Measurements from ENCODE around the gene CDK5RAP2. TPM values are rescaled to one million over a fixed set of nuclear protein-coding genes. Genes with fewer than 3 reads are reported as not detected.
A peak's percentile ranks its signal among the peaks of the same experiment; 100 is the strongest.

The CDK5RAP2 gene
- total and polyA plus RNA-seq, 10 of the 15 experiments (the other 5 are each of a cell fraction or from before 2014, with no cell fraction given), result 16.2 to 53.5 (median 34.5) TPM

DNA sequence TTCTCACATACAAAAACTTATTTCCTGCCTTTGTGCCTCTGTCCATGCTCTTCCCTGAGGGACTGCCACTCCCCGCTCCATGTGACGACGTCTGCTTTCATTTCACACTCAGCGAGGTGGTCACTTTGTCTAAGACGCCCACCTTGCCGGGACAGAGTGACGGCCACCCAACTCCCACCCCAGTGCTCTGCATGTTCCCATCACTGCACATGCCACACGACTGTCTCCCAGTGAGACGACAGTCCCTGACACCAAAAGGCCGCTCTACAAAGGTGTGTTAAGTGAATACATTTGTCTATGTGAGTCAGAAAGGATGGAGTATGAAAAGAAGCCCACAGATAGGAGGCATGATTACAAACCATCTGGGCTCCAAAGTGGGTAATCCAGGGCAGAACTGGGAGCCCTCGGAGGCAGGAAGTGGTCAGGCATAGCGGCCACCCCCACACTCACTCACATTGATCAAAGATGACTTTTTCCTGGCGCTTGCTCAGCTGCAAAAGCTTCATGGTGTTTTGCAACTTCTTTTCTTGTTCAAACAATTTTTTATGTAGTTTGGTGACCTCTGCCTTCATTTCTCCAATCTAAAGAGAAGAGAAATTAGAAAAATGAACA is 185.8 kb downstream of the CDK5RAP2 start:
- no peaks in the 10 kb centered on the region for H3K9me3 ChIP-seq (replicated peaks; ENCODE audit: control insufficient read depth, insufficient read depth, low read length)
- ATAC-seq (no peak), FAIRE-seq (no peak), DNase-seq (ENCODE audit: low read depth, low spot score) (no peak)
- 0 out of 2 replicates have a peak, but pooled peaks cover 2% of the 10 kb centered on the region for H4K20me1 ChIP-seq (ENCODE audit: control insufficient read depth, insufficient read depth)
- intact Hi-C loops (cut with micrococcal nuclease; ENCODE audit: unreplicated experiment), result no loop called here
- ChIA-PET CTCF (no interaction called here), RAD21 (ENCODE audit: unreplicated experiment) (no interaction called here), POLR2A (no interaction called here), SMC1A (ENCODE audit: uncharacterized antibody, unreplicated experiment) (no interaction called here)
- H3K36me3 ChIP-seq (ENCODE audit: control insufficient read depth in 2 of 2, insufficient read depth in 2 of 2, low read length in 1 of 2), result peaks cover 29 to 42% of the 10 kb centered on the region in 2 experiments
- no peaks in the 10 kb centered on the region for H3K4me1 ChIP-seq (ENCODE audit: control insufficient read depth, insufficient read depth, low read length)
- no peak overlapping the region for H3K4me3 ChIP-seq
- in situ Hi-C loops (cut with MboI), result no loop called here
- no peaks in the 10 kb centered on the region for H3K79me2 ChIP-seq (ENCODE audit: control insufficient read depth, insufficient read depth, low read length)
- H2AFZ ChIP-seq (ENCODE audit: control insufficient read depth, low read depth, low read length), result no peak overlapping the region
- TF ChIP-seq RUNX3 (IDR thresholded peaks at IDR 0.05; ENCODE audit: low read length), result 0 out of 2 replicates have a peak, but pooled peaks have one; percentile 13
- no peak for TF ChIP-seq SRF (IDR thresholded peaks at IDR 0.05; ENCODE audit: low read depth in 2 of 2, low read length in 2 of 2)
- no peaks in the 10 kb centered on the region for H3K27me3 ChIP-seq (replicated peaks in 1 of 2; ENCODE audit: control insufficient read depth in 2 of 2, insufficient read depth in 2 of 2, low read length in 1 of 2)
- no peak overlapping the region for H3K27ac ChIP-seq (ENCODE audit: control insufficient read depth, insufficient read depth)
- H3K9ac ChIP-seq (ENCODE audit: control insufficient read depth, insufficient read depth, low read length), result no peak overlapping the region
- no TSS peak for BruUV-seq (replicated peaks)
- no peak overlapping the region for H3K4me2 ChIP-seq (ENCODE audit: control insufficient read depth, insufficient read depth)
- 90% methylated on average over 13 of the region's 13 CpGs for whole genome bisulfite sequencing (ENCODE audit: insufficient coverage, insufficient replicate concordance, low lambda C conversion rate, missing lambda C conversion rate)

DNA sequence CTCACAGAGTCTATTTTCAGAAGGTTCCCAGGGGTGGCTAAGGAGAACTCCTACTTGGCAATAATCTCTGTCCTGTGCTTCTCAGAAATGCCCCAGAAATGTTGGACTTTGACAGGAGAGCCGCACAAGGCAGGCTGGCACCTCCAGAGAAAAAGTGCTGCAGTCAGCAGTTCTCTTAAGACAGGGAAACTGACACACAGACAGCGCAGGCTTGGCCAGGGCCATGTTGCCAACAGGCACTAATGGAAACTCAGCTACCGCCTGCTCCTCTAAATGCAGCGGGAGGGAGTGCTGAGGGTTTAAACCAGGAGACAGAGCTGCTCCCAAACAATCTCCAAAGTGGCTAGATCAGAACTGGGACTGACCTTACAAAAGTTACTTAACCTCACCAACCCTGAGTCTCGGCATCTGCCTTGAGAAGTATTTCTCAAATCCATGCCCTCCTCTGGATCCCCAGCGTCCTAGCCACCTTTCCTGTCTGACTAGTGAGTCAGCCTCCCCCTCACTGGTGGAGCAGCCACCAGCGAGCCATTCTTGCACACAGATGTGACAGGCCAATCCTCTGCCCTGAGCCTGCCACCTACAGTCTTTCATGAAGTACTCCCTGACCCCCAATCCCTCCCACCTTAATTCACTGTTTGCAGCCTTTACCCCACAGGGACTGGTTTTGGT is 186.4 kb downstream of the CDK5RAP2 start:
- H3K4me1 ChIP-seq (ENCODE audit: control insufficient read depth, insufficient read depth, low read length), result no peaks in the 10 kb centered on the region
- no peak overlapping the region for H3K27ac ChIP-seq (ENCODE audit: control insufficient read depth, insufficient read depth)
- ChIA-PET SMC1A (ENCODE audit: uncharacterized antibody, unreplicated experiment) (no interaction called here), POLR2A (no interaction called here), CTCF (no interaction called here), RAD21 (ENCODE audit: unreplicated experiment) (no interaction called here)
- H3K4me3 ChIP-seq, result no peak overlapping the region
- no peak overlapping the region for H2AFZ ChIP-seq (ENCODE audit: control insufficient read depth, low read depth, low read length)
- no peak for FAIRE-seq
- H3K4me2 ChIP-seq (ENCODE audit: control insufficient read depth, insufficient read depth), result no peak overlapping the region
- H3K27me3 ChIP-seq (replicated peaks in 1 of 2; ENCODE audit: control insufficient read depth in 2 of 2, insufficient read depth in 2 of 2, low read length in 1 of 2), result no peaks in the 10 kb centered on the region
- no peak overlapping the region for H3K9ac ChIP-seq (ENCODE audit: control insufficient read depth, insufficient read depth, low read length)
- H4K20me1 ChIP-seq (ENCODE audit: control insufficient read depth, insufficient read depth), result 0 out of 2 replicates have a peak, but pooled peaks cover 2% of the 10 kb centered on the region
- ATAC-seq, result no peak
- 90% methylated on average over 7 of the region's 7 CpGs for WGBS (ENCODE audit: insufficient coverage, insufficient replicate concordance, low lambda C conversion rate, missing lambda C conversion rate)
- TF ChIP-seq, protein P1, sequence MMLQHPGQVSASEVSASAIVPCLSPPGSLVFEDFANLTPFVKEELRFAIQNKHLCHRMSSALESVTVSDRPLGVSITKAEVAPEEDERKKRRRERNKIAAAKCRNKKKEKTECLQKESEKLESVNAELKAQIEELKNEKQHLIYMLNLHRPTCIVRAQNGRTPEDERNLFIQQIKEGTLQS (IDR thresholded peaks at IDR 0.05; ENCODE audit: borderline replicate concordance, extremely low read depth, low read depth, low read length), result no peak
- TF ChIP-seq ZZZ3 (IDR thresholded peaks at IDR 0.05; ENCODE audit: control insufficient read depth, insufficient read length, low read depth) (no peak), RUNX3 (IDR thresholded peaks at IDR 0.05; ENCODE audit: low read length) (no peak), BRCA1 (IDR thresholded peaks at IDR 0.05; ENCODE audit: low read depth, low read length) (no peak), KAT2A (conservative IDR thresholded peaks at IDR 0.05; ENCODE audit: control insufficient read depth, low read depth, low read length) (no peak), NFYA (IDR thresholded peaks at IDR 0.05; ENCODE audit: borderline replicate concordance, low read depth, low read length) (no peak), RBBP5 (conservative IDR thresholded peaks at IDR 0.05) (no peak)
- TF ChIP-seq, protein P2, sequence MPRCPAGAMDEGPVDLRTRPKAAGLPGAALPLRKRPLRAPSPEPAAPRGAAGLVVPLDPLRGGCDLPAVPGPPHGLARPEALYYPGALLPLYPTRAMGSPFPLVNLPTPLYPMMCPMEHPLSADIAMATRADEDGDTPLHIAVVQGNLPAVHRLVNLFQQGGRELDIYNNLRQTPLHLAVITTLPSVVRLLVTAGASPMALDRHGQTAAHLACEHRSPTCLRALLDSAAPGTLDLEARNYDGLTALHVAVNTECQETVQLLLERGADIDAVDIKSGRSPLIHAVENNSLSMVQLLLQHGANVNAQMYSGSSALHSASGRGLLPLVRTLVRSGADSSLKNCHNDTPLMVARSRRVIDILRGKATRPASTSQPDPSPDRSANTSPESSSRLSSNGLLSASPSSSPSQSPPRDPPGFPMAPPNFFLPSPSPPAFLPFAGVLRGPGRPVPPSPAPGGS (IDR thresholded peaks at IDR 0.05; ENCODE audit: borderline replicate concordance, insufficient read depth, low read depth, low read length, poor library complexity, severe bottlenecking), result peak; percentile 75
- intact Hi-C loops (cut with micrococcal nuclease; ENCODE audit: unreplicated experiment), result no loop called here
- no peak for DNase-seq (ENCODE audit: low read depth, low spot score)
- H3K9me3 ChIP-seq (replicated peaks; ENCODE audit: control insufficient read depth, insufficient read depth, low read length), result no peaks in the 10 kb centered on the region
- peaks cover 29 to 37% of the 10 kb centered on the region in 2 experiments for H3K36me3 ChIP-seq (ENCODE audit: control insufficient read depth in 2 of 2, insufficient read depth in 2 of 2, low read length in 1 of 2)
- in situ Hi-C loops (cut with MboI), result no loop called here
- no peaks in the 10 kb centered on the region for H3K79me2 ChIP-seq (ENCODE audit: control insufficient read depth, insufficient read depth, low read length)
- no TSS peak for BruUV-seq (replicated peaks)
